Neural cell (in vitro differentiated cells): ENCODE data around the gene BLTP3B.

ENCODE experiments used
- EZH2 ChIP-seq: fragments of 200-600, 300-800 bp; shearing (Covaris generic), sonication (generic); IDR thresholded peaks from 2 replicates; pipeline ENCODE4 v1.6.1; 2014; ENCODE audit warnings: antibody characterized with exemption, low read length, borderline replicate concordance, mild to moderate bottlenecking; ENCODE audit not compliant: insufficient read depth, poor library complexity, severe bottlenecking
- POLR2AphosphoS5 ChIP-seq: IDR thresholded peaks from 2 replicates; pipeline ENCODE4 v1.6.1; 2012
- TF ChIP-seq, protein P1 (sequence below): fragments of 450-650 bp; IDR thresholded peaks from 2 replicates; pipeline ENCODE4 v1.5.1; 2014; ENCODE audit warnings: antibody characterized with exemption, mild to moderate bottlenecking, moderate library complexity; ENCODE audit not compliant: poor library complexity, severe bottlenecking

DNA sequence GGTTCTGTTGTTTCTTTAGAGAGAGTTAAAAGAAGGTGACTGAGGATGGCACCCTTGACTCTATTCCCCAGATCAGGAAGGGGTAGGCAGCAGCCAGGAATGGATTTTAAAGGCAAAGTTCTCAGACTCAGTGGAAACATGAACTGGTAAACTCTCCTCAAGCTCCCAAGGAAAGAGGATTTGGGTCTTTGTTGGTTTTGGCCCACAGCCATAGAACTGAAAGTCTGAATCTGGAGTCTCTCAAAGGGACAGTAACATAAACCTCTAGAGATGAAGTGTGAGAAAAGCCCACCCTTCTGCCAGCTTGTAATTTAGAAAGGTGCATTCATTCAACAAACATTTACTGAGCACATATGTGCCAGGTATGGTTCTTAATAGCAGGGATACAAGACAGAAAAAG lies 28.6 kb upstream of the BLTP3B start:
- TF ChIP-seq POLR2AphosphoS5 (no peak), EZH2 (no peak)
- TF ChIP-seq, protein P1, sequence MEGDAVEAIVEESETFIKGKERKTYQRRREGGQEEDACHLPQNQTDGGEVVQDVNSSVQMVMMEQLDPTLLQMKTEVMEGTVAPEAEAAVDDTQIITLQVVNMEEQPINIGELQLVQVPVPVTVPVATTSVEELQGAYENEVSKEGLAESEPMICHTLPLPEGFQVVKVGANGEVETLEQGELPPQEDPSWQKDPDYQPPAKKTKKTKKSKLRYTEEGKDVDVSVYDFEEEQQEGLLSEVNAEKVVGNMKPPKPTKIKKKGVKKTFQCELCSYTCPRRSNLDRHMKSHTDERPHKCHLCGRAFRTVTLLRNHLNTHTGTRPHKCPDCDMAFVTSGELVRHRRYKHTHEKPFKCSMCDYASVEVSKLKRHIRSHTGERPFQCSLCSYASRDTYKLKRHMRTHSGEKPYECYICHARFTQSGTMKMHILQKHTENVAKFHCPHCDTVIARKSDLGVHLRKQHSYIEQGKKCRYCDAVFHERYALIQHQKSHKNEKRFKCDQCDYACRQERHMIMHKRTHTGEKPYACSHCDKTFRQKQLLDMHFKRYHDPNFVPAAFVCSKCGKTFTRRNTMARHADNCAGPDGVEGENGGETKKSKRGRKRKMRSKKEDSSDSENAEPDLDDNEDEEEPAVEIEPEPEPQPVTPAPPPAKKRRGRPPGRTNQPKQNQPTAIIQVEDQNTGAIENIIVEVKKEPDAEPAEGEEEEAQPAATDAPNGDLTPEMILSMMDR = no peak
